ENCODE data around the gene PKMYT1.

GRCh38 chr16:2955779-2956578 is 24.3 kb downstream of the PKMYT1 start:
- TF ChIP-seq CTCF (IDR thresholded peaks at IDR 0.05) (no peak), FOXJ3 (CRISPR knock-in tag; IDR thresholded peaks at IDR 0.05) (no peak), RCOR1 (IDR thresholded peaks at IDR 0.05; ENCODE audit: low read length) (no peak), TCF12 (IDR thresholded peaks at IDR 0.05) (no peak), YY1 (IDR thresholded peaks at IDR 0.05; ENCODE audit: low read depth) (no peak), RFX5 (IDR thresholded peaks at IDR 0.05; ENCODE audit: low read length) (no peak), CHD2 (IDR thresholded peaks at IDR 0.05; ENCODE audit: low read length, partially characterized antibody) (no peak), MAX (IDR thresholded peaks at IDR 0.05; ENCODE audit: low read depth) (no peak)

Data from SK-N-SH (cell line).